Measurements from ENCODE around the gene TRIM37.

The TRIM37 gene

GRCh38 chr17:59008737-59009136 is 97.9 kb downstream of the TRIM37 start:
- Histone ChIP-seq H3K27ac (ENCODE audit: insufficient read depth, low read depth, low read length, poor library complexity, severe bottlenecking) (no peak overlapping the region), H3K4me1 (ENCODE audit: control insufficient read depth, insufficient read depth, low read length) (no peaks in the 10 kb centered on the region), H3K27me3 (ENCODE audit: control insufficient read depth, insufficient read depth, low read length, poor library complexity, severe bottlenecking) (no peaks in the 10 kb centered on the region), H3K4me3 (ENCODE audit: insufficient read depth, low read depth, low read length) (no peak overlapping the region), H3K9me3 (ENCODE audit: control insufficient read depth, low read length) (no peaks in the 10 kb centered on the region), H3K36me3 (ENCODE audit: control insufficient read depth, insufficient read depth, low read length) (no peaks in the 10 kb centered on the region)
- WGBS, 2 experiments = 89 to 95% methylated on average over 2 of the region's 2 CpGs

- Histone ChIP-seq H3K9me3 (ENCODE audit: control insufficient read depth, low read length) (no peaks in the 10 kb centered on the region), H3K4me3 (ENCODE audit: insufficient read depth, low read depth, low read length) (no peak overlapping the region), H3K27ac (ENCODE audit: insufficient read depth, low read depth, low read length, poor library complexity, severe bottlenecking) (no peak overlapping the region), H3K27me3 (ENCODE audit: control insufficient read depth, insufficient read depth, low read length, poor library complexity, severe bottlenecking) (no peaks in the 10 kb centered on the region), H3K36me3 (ENCODE audit: control insufficient read depth, insufficient read depth, low read length) (no peaks in the 10 kb centered on the region), H3K4me1 (ENCODE audit: control insufficient read depth, insufficient read depth, low read length) (no peaks in the 10 kb centered on the region)
- 87 to 93% methylated on average over 2 of the region's 2 CpGs for WGBS, 2 experiments
Measured at GRCh38 chr17:59007995-59008394, 98.7 kb downstream of the TRIM37 start.

GRCh38 chr17:59004338-59005111 is 102.2 kb downstream of the TRIM37 start:
- no peak overlapping the region for H3K27ac ChIP-seq (ENCODE audit: insufficient read depth, low read depth, low read length, poor library complexity, severe bottlenecking)
- WGBS, 2 experiments = 10 to 49% methylated on average over 2 to 3 of the region's 4 CpGs
- H3K9me3 ChIP-seq (ENCODE audit: control insufficient read depth, low read length) = no peaks in the 10 kb centered on the region
- no peaks in the 10 kb centered on the region for H3K36me3 ChIP-seq (ENCODE audit: control insufficient read depth, insufficient read depth, low read length)
- no peak overlapping the region for H3K4me3 ChIP-seq (ENCODE audit: insufficient read depth, low read depth, low read length)
- H3K4me1 ChIP-seq (ENCODE audit: control insufficient read depth, insufficient read depth, low read length) = no peaks in the 10 kb centered on the region
- H3K27me3 ChIP-seq (ENCODE audit: control insufficient read depth, insufficient read depth, low read length, poor library complexity, severe bottlenecking) = no peaks in the 10 kb centered on the region

GRCh38 chr17:59003860-59004259 is 102.8 kb downstream of the TRIM37 start:
- no peaks in the 10 kb centered on the region for H3K4me1 ChIP-seq (ENCODE audit: control insufficient read depth, insufficient read depth, low read length)
- no peaks in the 10 kb centered on the region for H3K36me3 ChIP-seq (ENCODE audit: control insufficient read depth, insufficient read depth, low read length)
- no peak overlapping the region for H3K4me3 ChIP-seq (ENCODE audit: insufficient read depth, low read depth, low read length)
- H3K27me3 ChIP-seq (ENCODE audit: control insufficient read depth, insufficient read depth, low read length, poor library complexity, severe bottlenecking) = no peaks in the 10 kb centered on the region
- 86 to 94% methylated on average over 1 of the region's 1 CpG for WGBS, 2 experiments
- no peaks in the 10 kb centered on the region for H3K9me3 ChIP-seq (ENCODE audit: control insufficient read depth, low read length)
- no peak overlapping the region for H3K27ac ChIP-seq (ENCODE audit: insufficient read depth, low read depth, low read length, poor library complexity, severe bottlenecking)

GRCh38 chr17:59002848-59003247 is 103.8 kb downstream of the TRIM37 start:
- Histone ChIP-seq H3K36me3 (ENCODE audit: control insufficient read depth, insufficient read depth, low read length) (no peaks in the 10 kb centered on the region), H3K27ac (ENCODE audit: insufficient read depth, low read depth, low read length, poor library complexity, severe bottlenecking) (no peak overlapping the region), H3K4me1 (ENCODE audit: control insufficient read depth, insufficient read depth, low read length) (no peaks in the 10 kb centered on the region), H3K4me3 (ENCODE audit: insufficient read depth, low read depth, low read length) (no peak overlapping the region), H3K9me3 (ENCODE audit: control insufficient read depth, low read length) (no peaks in the 10 kb centered on the region), H3K27me3 (ENCODE audit: control insufficient read depth, insufficient read depth, low read length, poor library complexity, severe bottlenecking) (no peaks in the 10 kb centered on the region)
- 92 to 94% methylated on average over 2 of the region's 2 CpGs for WGBS, 2 experiments

GRCh38 chr17:59002126-59002525 is 104.6 kb downstream of the TRIM37 start:
- H3K36me3 ChIP-seq (ENCODE audit: control insufficient read depth, insufficient read depth, low read length) = no peaks in the 10 kb centered on the region
- no peaks in the 10 kb centered on the region for H3K9me3 ChIP-seq (ENCODE audit: control insufficient read depth, low read length)
- H3K27ac ChIP-seq (ENCODE audit: insufficient read depth, low read depth, low read length, poor library complexity, severe bottlenecking) = no peak overlapping the region
- 92 to 99% methylated on average over 3 of the region's 3 CpGs for WGBS, 2 experiments
- no peak overlapping the region for H3K4me3 ChIP-seq (ENCODE audit: insufficient read depth, low read depth, low read length)
- H3K4me1 ChIP-seq (ENCODE audit: control insufficient read depth, insufficient read depth, low read length) = no peaks in the 10 kb centered on the region
- no peaks in the 10 kb centered on the region for H3K27me3 ChIP-seq (ENCODE audit: control insufficient read depth, insufficient read depth, low read length, poor library complexity, severe bottlenecking)

- Histone ChIP-seq H3K9me3 (ENCODE audit: control insufficient read depth, low read length) (no peaks in the 10 kb centered on the region), H3K36me3 (ENCODE audit: control insufficient read depth, insufficient read depth, low read length) (no peaks in the 10 kb centered on the region), H3K4me1 (ENCODE audit: control insufficient read depth, insufficient read depth, low read length) (no peaks in the 10 kb centered on the region), H3K27me3 (ENCODE audit: control insufficient read depth, insufficient read depth, low read length, poor library complexity, severe bottlenecking) (no peaks in the 10 kb centered on the region), H3K4me3 (ENCODE audit: insufficient read depth, low read depth, low read length) (no peak overlapping the region), H3K27ac (ENCODE audit: insufficient read depth, low read depth, low read length, poor library complexity, severe bottlenecking) (no peak overlapping the region)
- 95 to 97% methylated on average over 10 of the region's 10 CpGs for WGBS, 2 experiments
Measured at GRCh38 chr17:59001158-59001814, 105.4 kb downstream of the TRIM37 start.

- no peak overlapping the region for H3K4me3 ChIP-seq (ENCODE audit: insufficient read depth, low read depth, low read length)
- H3K36me3 ChIP-seq (ENCODE audit: control insufficient read depth, insufficient read depth, low read length) = no peaks in the 10 kb centered on the region
- WGBS, 2 experiments = 90 to 97% methylated on average over 1 of the region's 1 CpG
- no peaks in the 10 kb centered on the region for H3K27me3 ChIP-seq (ENCODE audit: control insufficient read depth, insufficient read depth, low read length, poor library complexity, severe bottlenecking)
- H3K9me3 ChIP-seq (ENCODE audit: control insufficient read depth, low read length) = no peaks in the 10 kb centered on the region
- H3K4me1 ChIP-seq (ENCODE audit: control insufficient read depth, insufficient read depth, low read length) = no peaks in the 10 kb centered on the region
- no peak overlapping the region for H3K27ac ChIP-seq (ENCODE audit: insufficient read depth, low read depth, low read length, poor library complexity, severe bottlenecking)
Measured at GRCh38 chr17:59000022-59000421, 106.7 kb downstream of the TRIM37 start.

GRCh38 chr17:58999500-58999899 is 107.2 kb downstream of the TRIM37 start:
- 85% methylated on average over 1 of the region's 1 CpG; no CpG with 5 or more reads in 1 of the 2 experiments for WGBS, 2 experiments
- Histone ChIP-seq H3K9me3 (ENCODE audit: control insufficient read depth, low read length) (no peaks in the 10 kb centered on the region), H3K4me3 (ENCODE audit: insufficient read depth, low read depth, low read length) (no peak overlapping the region), H3K27ac (ENCODE audit: insufficient read depth, low read depth, low read length, poor library complexity, severe bottlenecking) (no peak overlapping the region), H3K36me3 (ENCODE audit: control insufficient read depth, insufficient read depth, low read length) (no peaks in the 10 kb centered on the region), H3K27me3 (ENCODE audit: control insufficient read depth, insufficient read depth, low read length, poor library complexity, severe bottlenecking) (no peaks in the 10 kb centered on the region), H3K4me1 (ENCODE audit: control insufficient read depth, insufficient read depth, low read length) (no peaks in the 10 kb centered on the region)

GRCh38 chr17:58998871-58999270 is 107.8 kb downstream of the TRIM37 start:
- 97 to 99% methylated on average over 4 of the region's 4 CpGs for WGBS, 2 experiments
- H3K27ac ChIP-seq (ENCODE audit: insufficient read depth, low read depth, low read length, poor library complexity, severe bottlenecking) = no peak overlapping the region
- no peaks in the 10 kb centered on the region for H3K36me3 ChIP-seq (ENCODE audit: control insufficient read depth, insufficient read depth, low read length)
- H3K27me3 ChIP-seq (ENCODE audit: control insufficient read depth, insufficient read depth, low read length, poor library complexity, severe bottlenecking) = no peaks in the 10 kb centered on the region
- no peaks in the 10 kb centered on the region for H3K4me1 ChIP-seq (ENCODE audit: control insufficient read depth, insufficient read depth, low read length)
- no peaks in the 10 kb centered on the region for H3K9me3 ChIP-seq (ENCODE audit: control insufficient read depth, low read length)
- no peak overlapping the region for H3K4me3 ChIP-seq (ENCODE audit: insufficient read depth, low read depth, low read length)
